Measurements from ENCODE around the gene NUDT2.

Gene NUDT2

DNA sequence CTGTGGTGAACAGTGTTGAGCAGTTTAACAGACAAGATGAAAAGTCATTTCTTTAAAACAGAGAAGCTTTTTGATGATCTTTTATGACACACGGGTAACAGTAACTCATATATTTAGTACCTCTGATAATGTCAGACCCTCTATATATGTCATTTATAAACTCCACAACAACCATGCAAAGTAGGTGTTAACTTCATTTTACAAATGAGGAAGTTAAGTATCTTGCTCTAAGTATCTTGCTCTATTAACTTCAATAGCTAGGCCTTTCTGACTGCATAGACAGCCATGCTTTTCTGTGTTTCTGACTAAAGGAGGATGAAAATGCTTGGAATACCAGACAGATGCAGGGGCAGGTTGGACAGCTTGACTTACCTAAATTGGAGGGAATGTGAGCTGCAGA is 1.8 kb downstream of the NUDT2 start:
- H3K27me3 ChIP-seq = no peaks in the 10 kb centered on the region
- H3K36me3 ChIP-seq = no peaks in the 10 kb centered on the region
- no peaks in the 10 kb centered on the region for H3K9me3 ChIP-seq
- intact Hi-C loops (cut with DNase I; ENCODE audit: low total_unique reads) = loop anchor here (2.0 to 5.0 kb wide), 2 partner anchors 46 to 261 kb away; partner anchors contain the start of gene MYORG
- DNase-seq = no peak
- H3K4me1 ChIP-seq = peaks cover 0 to 19% (median 9%) of the 10 kb centered on the region in 4 donors
- no peak overlapping the region for H3K27ac ChIP-seq
- TF ChIP-seq, protein P1, sequence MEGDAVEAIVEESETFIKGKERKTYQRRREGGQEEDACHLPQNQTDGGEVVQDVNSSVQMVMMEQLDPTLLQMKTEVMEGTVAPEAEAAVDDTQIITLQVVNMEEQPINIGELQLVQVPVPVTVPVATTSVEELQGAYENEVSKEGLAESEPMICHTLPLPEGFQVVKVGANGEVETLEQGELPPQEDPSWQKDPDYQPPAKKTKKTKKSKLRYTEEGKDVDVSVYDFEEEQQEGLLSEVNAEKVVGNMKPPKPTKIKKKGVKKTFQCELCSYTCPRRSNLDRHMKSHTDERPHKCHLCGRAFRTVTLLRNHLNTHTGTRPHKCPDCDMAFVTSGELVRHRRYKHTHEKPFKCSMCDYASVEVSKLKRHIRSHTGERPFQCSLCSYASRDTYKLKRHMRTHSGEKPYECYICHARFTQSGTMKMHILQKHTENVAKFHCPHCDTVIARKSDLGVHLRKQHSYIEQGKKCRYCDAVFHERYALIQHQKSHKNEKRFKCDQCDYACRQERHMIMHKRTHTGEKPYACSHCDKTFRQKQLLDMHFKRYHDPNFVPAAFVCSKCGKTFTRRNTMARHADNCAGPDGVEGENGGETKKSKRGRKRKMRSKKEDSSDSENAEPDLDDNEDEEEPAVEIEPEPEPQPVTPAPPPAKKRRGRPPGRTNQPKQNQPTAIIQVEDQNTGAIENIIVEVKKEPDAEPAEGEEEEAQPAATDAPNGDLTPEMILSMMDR (IDR thresholded peaks at IDR 0.05) = no peak
- no peak overlapping the region for H3K4me3 ChIP-seq

DNA sequence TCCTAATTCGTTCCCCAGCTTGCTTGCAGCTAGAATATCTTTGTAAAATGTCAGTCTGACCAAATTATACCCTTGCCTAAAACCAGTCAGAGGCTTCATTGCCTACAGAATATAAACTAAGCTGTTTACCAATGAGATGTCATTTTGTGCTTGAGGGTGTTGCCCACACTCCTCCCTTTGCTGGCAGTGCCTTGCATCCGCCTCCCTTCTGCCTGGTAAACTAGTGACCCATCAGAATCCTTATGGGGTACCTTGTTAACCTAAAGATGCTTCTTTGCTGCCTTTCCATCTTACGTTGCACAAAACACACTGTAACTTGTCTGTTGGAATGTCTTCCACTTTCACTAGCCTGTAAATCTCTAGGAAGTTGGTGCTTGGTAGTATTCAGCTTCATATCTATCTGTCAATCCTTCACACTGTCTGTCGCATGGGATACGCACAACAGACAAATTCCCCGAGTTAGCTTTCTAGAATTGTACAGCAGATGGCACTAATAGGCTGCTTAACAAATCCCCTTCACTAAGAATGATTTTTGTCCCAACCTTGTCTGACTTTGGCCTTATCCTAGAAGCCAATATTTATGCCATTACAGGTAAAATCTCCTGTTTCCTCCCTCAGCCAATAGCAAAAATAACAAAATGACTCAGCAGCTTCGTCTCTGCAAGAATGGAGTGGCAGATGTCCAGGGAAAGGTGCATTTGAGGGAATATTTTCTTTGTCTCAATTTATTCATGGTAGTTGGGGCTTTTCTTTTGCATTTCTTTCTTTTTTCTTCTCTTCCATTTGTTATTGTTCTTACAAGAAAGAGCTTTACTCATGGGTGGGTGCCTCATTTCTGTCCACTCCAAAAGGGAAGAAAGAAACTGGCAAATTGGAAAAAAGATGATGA is 3.0 kb downstream of the NUDT2 start:
- no peak for DNase-seq
- H3K27ac ChIP-seq = no peak overlapping the region
- intact Hi-C loops (cut with DNase I; ENCODE audit: low total_unique reads) = loop anchor here (5.0 kb wide), 1 partner anchor 260 kb away; no protein-coding TSS in a partner anchor
- TF ChIP-seq, protein P1 (IDR thresholded peaks at IDR 0.05) = peak; percentile 54
- no peaks in the 10 kb centered on the region for H3K9me3 ChIP-seq
- H3K4me1 ChIP-seq = peaks cover 0 to 19% (median 9%) of the 10 kb centered on the region in 4 donors
- H3K36me3 ChIP-seq = peaks cover 0 to under 1% (median 0%) of the 10 kb centered on the region in 3 donors
- H3K4me3 ChIP-seq = no peak overlapping the region
- no peaks in the 10 kb centered on the region for H3K27me3 ChIP-seq

DNA sequence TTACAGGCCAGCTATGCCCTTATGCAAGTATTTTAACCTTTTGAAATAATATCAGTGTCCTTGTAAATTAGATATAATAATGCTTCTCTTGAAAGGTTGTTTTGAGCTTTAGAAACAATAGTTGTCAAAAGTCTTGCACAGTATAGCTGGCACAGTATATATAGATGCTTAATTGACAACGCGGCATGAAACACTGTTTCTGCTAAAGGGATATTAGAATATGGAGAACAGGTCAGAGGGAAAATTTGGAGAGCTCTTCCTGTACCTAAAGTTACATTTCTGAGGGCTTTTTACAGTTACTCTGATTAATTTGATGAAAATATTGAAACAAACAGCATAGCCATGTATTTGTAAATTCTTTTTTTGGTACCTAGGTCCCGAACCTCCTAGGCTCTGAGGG is 4.5 kb downstream of the NUDT2 start:
- Histone ChIP-seq H3K27me3 (no peaks in the 10 kb centered on the region), H3K27ac (no peak overlapping the region), H3K4me3 (no peak overlapping the region), H3K4me1 (peaks cover 0 to 12% (median 9%) of the 10 kb centered on the region in 4 donors), H3K9me3 (no peaks in the 10 kb centered on the region), H3K36me3 (peaks cover 3 to 7% (median 5%) of the 10 kb centered on the region in 3 donors)
- intact Hi-C loops (cut with DNase I; ENCODE audit: low total_unique reads) = loop anchor here (5.0 kb wide), 1 partner anchor 258 kb away; no protein-coding TSS in a partner anchor
- DNase-seq = no peak
- TF ChIP-seq, protein P1 (IDR thresholded peaks at IDR 0.05) = no peak

DNA sequence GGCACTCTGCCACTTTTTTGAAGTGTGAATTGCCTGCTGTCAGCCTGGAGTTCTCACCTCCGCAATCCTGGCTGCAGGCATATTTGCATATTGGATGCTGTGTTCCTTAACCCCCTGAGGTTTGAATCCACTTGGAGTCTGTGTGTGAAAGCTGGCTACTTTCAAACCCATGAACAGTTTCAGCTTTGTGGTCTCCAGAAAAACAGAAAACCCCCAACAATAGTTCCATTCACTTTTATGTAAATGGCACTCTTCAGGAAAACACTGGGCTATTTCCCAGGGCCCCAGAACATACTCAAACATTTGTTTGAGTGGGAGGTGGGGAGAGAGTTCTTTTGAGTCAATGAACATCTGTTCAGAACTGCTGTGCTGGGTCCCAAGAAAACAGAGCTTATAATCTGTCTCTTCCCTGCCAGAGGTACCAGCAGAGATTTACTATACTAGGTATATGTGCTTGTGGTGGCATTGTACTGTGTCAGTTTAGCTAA is 5.0 kb downstream of the NUDT2 start:
- H3K9me3 ChIP-seq = no peaks in the 10 kb centered on the region
- peaks cover 0 to 12% (median 8%) of the 10 kb centered on the region in 4 donors for H3K4me1 ChIP-seq
- DNase-seq = no peak
- no peak overlapping the region for H3K4me3 ChIP-seq
- no peak overlapping the region for H3K27ac ChIP-seq
- TF ChIP-seq, protein P1 (IDR thresholded peaks at IDR 0.05) = no peak
- peaks cover 9 to 12% (median 10%) of the 10 kb centered on the region in 3 donors for H3K36me3 ChIP-seq
- no peaks in the 10 kb centered on the region for H3K27me3 ChIP-seq
- intact Hi-C loops (cut with DNase I; ENCODE audit: low total_unique reads) = loop anchor here (5.0 kb wide), 1 partner anchor 258 kb away; no protein-coding TSS in a partner anchor

DNA sequence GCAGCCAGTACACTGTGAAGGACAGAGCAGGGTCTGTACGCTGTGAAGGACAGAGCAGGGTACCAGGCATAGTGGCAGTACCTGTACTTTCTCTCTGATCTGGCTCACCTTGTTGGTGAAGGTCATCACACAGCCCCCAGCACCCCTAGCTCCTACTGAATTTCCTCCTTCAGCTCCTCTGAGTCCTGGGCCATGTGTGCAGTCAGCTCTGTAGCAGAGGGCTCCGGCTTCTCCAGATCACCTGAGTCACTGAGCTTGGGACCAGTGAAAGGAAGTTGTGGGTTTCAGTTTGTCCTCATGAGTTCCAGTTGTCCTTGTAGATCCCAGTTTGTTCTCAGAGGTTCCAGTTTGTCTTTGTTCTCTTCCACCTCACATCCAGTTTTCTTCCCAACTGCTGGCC is 5.5 kb downstream of the NUDT2 start:
- Histone ChIP-seq H3K27ac (no peak overlapping the region), H3K4me1 (peaks cover 0 to 12% (median 8%) of the 10 kb centered on the region in 4 donors), H3K9me3 (no peaks in the 10 kb centered on the region), H3K4me3 (no peak overlapping the region), H3K27me3 (no peaks in the 10 kb centered on the region), H3K36me3 (peaks cover 14 to 18% (median 16%) of the 10 kb centered on the region in 3 donors)
- intact Hi-C loops (cut with DNase I; ENCODE audit: low total_unique reads) = loop anchor here (5.0 kb wide), 1 partner anchor 257 kb away; no protein-coding TSS in a partner anchor
- DNase-seq = no peak
- TF ChIP-seq, protein P1 (IDR thresholded peaks at IDR 0.05) = no peak
